Psoas muscle (tissue), 8 donors: Measurements from ENCODE around the gene LIX1L. TPM values are rescaled to one million over a fixed set of nuclear protein-coding genes. Genes with fewer than 3 reads are reported as not detected.
A peak's percentile ranks its signal among the peaks of the same experiment; 100 is the strongest.

Source experiments
- ATAC-seq, 4 donors: fragments of 200-7000 bp; cut with Tn5 transposase; one replicate each; pipeline ENCODE4 v1.9.1; 2020; ENCODE audit warnings: moderate library complexity in 3 of 4, mild to moderate bottlenecking in 2 of 4
- DNase-seq, 2 donors: peaks; one replicate each; pipeline ENCODE4 v3.0.0-alpha.2; 2020
- H3K27ac ChIP-seq: fragments of 200-600 bp; one replicate; pipeline ENCODE4 v1.8.0; 2022
- H3K27me3 ChIP-seq, 3 donors: fragments of 200-600 bp in 1 of 3; one replicate each; pipeline versions ENCODE4 v1.6.1 to v1.8.0; 2013 to 2022; ENCODE audit warnings: low read length in 2 of 3, mild to moderate bottlenecking in 2 of 3, moderate library complexity in 1 of 3; ENCODE audit not compliant: insufficient read depth in 3 of 3
- H3K36me3 ChIP-seq, 2 donors: fragments of 200-600 bp in 1 of 2; one replicate each; pipeline versions ENCODE4 v1.6.1 to v1.8.0; 2013 to 2022; ENCODE audit warnings: low read depth in 1 of 2, mild to moderate bottlenecking in 1 of 2, moderate library complexity in 1 of 2; ENCODE audit not compliant: insufficient read depth in 1 of 2
- H3K4me1 ChIP-seq: fragments of 200-600 bp; one replicate; pipeline ENCODE4 v1.8.0; 2022
- H3K4me3 ChIP-seq: fragments of 200-600 bp; one replicate; pipeline ENCODE4 v1.8.0; 2022; ENCODE audit warnings: mild to moderate bottlenecking
- H3K9me3 ChIP-seq: fragments of 200-600 bp; one replicate; pipeline ENCODE4 v1.8.0; 2022
- CTCF ChIP-seq: fragments of 200-600 bp; IDR thresholded peaks from one replicate; pipeline ENCODE4 v1.8.0; 2022; ENCODE audit warnings: antibody characterized with exemption
- WGBS, 3 donors: extraction: QIAGEN DNeasy Blood & Tissue Kit; methylation state at CpG; one replicate each; pipeline versions ENCODE4 v1.1.6 to v1.1.7; 2013; 5-methylcytosine and 5-hydroxymethylcytosine counted together
- intact Hi-C, 2 donors: fragments of 100-400 bp; cut with DNase I; formaldehyde crosslinking; loops; one replicate each; pipeline versions ENCODE4 v1.11.0 to v1.14.2; 2022
- long read RNA-seq, 2 donors: library from polyadenylated mRNA; unstranded; transcript quantifications; one replicate each; pipeline ENCODE4 v2.0.0, GENCODE V29; 2021
- polyA plus RNA-seq, 3 donors: library from polyadenylated mRNA; stranded (reverse); fragments of 200-250 nt; gene quantifications; one replicate each; pipeline ENCODE4 v1.2.3, GENCODE V29; 2013
- total RNA-seq, 4 donors: library from RNA; stranded (reverse); fragmentation: NEBNext Ultra II Directional in 2 of 4; extraction: Animal tissue kit (Norgen Biotek cat#: 25700) in 2 of 4; gene quantifications; one replicate each; pipeline versions ENCODE4 v1.2.1 to v1.2.4, GENCODE V29; 2021 to 2023
- donor health status: healthy with polysubstance abuse.
- donor health status: DM: no; HTN: no; CAD: no; lungs with moderate emphysema.
- donor health status: Bipolar disorder and iron deficiency.
- donor health status: healthy.
- donor health status: DM: yes; HTN: yes; CAD: no.
- donor health status: DM: no; HTN: no; CAD: no.
- donor health status: DM: no; HTN: no; CAD: no.
- donor health status: DM: yes; HTN: yes; CAD: no.

The LIX1L gene
- total RNA-seq, result 10 to 100 TPM; 14.6 to 59.7 (median 38.0) TPM
- 10 to 100 TPM; 23.5 to 36.9 (median 28.1) TPM for polyA plus RNA-seq
- long read RNA-seq, donor 1, partial matches to known transcripts, result 0 of 2 reads
- long read RNA-seq, donor 1, other reads (novel, unspliced or antisense), result 1 of 2 reads
- long read RNA-seq, donor 2, transcript LIX1L-201 (6 exons, 3,975 nt), result major isoform, 7 of 24 reads
- long read RNA-seq, donor 2, partial matches to known transcripts, result 2 of 24 reads
- long read RNA-seq, donor 2, other reads (novel, unspliced or antisense), result 15 of 24 reads

- DNase-seq (peak; percentile 96 to 98), ATAC-seq (peak; percentile 74 to 88 (median 80))
- H3K27ac ChIP-seq, result peak within 1 kb of the TSS; percentile 92
- no peaks in the 10 kb centered on the region for H3K9me3 ChIP-seq
- intact Hi-C loops, result no loop called here
- H3K27me3 ChIP-seq, result no peaks in the 10 kb centered on the region
- 0 to 1% (median 0%) methylated on average over 43 to 60 of the region's 60 CpGs for WGBS, 3 donors
- H3K4me1 ChIP-seq, result peaks cover 70% of the 10 kb centered on the region
- H3K4me3 ChIP-seq, result peak within 1 kb of the TSS; percentile 68
- TF ChIP-seq CTCF, result no peak
- no peaks in the 10 kb centered on the region for H3K36me3 ChIP-seq
Observed at GRCh38 chr1:145957443-145958319, at the start of gene LIX1L. Gene LIX1L (minus strand): TSS chr1:145958017. CDS start chr1:145957927, 90 bp downstream.

- H3K9me3 ChIP-seq, result no peaks in the 10 kb centered on the region
- ATAC-seq, result no peak
- H3K27ac ChIP-seq, result peak overlapping the region; percentile 48
- peaks cover 41% of the 10 kb centered on the region for H3K4me1 ChIP-seq
- DNase-seq, result no peak
- intact Hi-C loops, result loop anchor here in 1 of 2 donors (5.0 kb wide), 1 partner anchor 54 kb away; no protein-coding TSS in a partner anchor
- no peak overlapping the region for H3K4me3 ChIP-seq
- H3K27me3 ChIP-seq, result no peaks in the 10 kb centered on the region
- WGBS, 3 donors, result 92 to 100% (median 98%) methylated on average over 2 of the region's 2 CpGs
- no peaks in the 10 kb centered on the region for H3K36me3 ChIP-seq
- no peak for TF ChIP-seq CTCF
Observed at GRCh38 chr1:146001709-146002108, 43.9 kb upstream of the LIX1L start.

- Histone ChIP-seq H3K9me3 (no peaks in the 10 kb centered on the region), H3K36me3 (peaks cover 12 to 18% of the 10 kb centered on the region in 2 donors), H3K4me1 (peaks cover 25% of the 10 kb centered on the region), H3K27ac (peak overlapping the region; percentile 98), H3K4me3 (peak overlapping the region; percentile 80), H3K27me3 (no peaks in the 10 kb centered on the region)
- intact Hi-C loops, result loop anchor here in 1 of 2 donors (5.0 kb wide), 1 partner anchor 52 kb away; no protein-coding TSS in a partner anchor
- ATAC-seq (peak; percentile 29 to 49 (median 44)), DNase-seq (peak in 1 of 2 donors; percentile 78)
- no peak for TF ChIP-seq CTCF
- WGBS, 3 donors, result 4 to 6% (median 4%) methylated on average over 5 of the region's 5 CpGs
Observed at GRCh38 chr1:145999321-146000024, 41.7 kb upstream of the LIX1L start.

GRCh38 chr1:145997718-145998023, 39.9 kb upstream of the LIX1L start:
- H3K27me3 ChIP-seq, result no peaks in the 10 kb centered on the region
- 0 to 2% (median 1%) methylated on average over 3 of the region's 3 CpGs for WGBS, 3 donors
- no peak for TF ChIP-seq CTCF
- H3K27ac ChIP-seq, result peak overlapping the region; percentile 98
- H3K4me3 ChIP-seq, result peak overlapping the region; percentile 80
- H3K36me3 ChIP-seq, result peaks cover 24 to 36% of the 10 kb centered on the region in 2 donors
- H3K9me3 ChIP-seq, result no peaks in the 10 kb centered on the region
- ATAC-seq (no peak), DNase-seq (no peak)
- intact Hi-C loops, result loop anchor here in 1 of 2 donors (2.0 kb wide), 1 partner anchor 15 kb away; no protein-coding TSS in a partner anchor
- H3K4me1 ChIP-seq, result peaks cover 29% of the 10 kb centered on the region
